ENCODE data around the gene SNAP25.

SNAP25 gene

GRCh38 chr20:10328897-10329255, 110.2 kb downstream of the SNAP25 start:
- no peak for DNase-seq

GRCh38 chr20:10329387-10330005, 110.9 kb downstream of the SNAP25 start:
- no peak for DNase-seq

GRCh38 chr20:10330071-10330470, 111.4 kb downstream of the SNAP25 start:
- peak in 3 of 56 donors; percentile 11 to 23 (median 16) for DNase-seq

GRCh38 chr20:10332656-10333415, 114.2 kb downstream of the SNAP25 start:
- peak in 7 of 56 donors; percentile 6 to 45 (median 20) for DNase-seq

DNA sequence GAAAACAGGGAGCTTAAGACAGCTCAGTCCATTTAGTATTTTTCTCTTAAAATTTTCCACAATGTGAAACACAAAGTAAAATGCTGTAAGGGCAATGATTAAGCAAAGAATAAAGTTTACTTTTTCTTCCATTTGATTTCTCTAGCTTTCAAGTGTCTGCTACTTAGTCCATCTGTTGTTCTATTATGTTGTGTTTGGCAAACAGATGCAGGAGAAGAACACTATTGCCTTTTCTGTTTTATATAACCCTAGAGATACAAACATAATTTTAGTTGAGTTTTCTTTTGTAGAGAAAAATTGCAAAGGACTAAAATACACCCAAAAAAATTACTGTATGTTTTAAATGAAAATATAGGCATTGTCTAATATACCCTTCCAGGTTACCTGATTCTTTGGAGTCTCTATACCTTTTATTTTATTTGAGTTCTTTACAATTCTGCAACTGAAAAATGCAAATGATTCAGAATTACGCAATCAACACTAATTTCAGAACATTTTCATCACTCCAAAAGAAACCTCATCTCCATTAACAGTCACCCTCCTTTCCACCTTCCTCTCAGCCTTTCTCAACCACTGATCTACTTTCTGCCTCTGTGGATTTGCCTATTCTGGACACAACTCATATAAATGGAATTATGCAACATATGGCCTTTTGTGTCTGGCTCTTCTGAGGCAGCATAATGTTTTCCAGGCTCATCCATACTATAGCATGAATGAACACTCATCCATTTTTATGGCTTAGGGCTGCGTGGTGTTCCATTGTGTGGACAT, 118.5 kb downstream of the SNAP25 start:
- no peak for DNase-seq

DNA sequence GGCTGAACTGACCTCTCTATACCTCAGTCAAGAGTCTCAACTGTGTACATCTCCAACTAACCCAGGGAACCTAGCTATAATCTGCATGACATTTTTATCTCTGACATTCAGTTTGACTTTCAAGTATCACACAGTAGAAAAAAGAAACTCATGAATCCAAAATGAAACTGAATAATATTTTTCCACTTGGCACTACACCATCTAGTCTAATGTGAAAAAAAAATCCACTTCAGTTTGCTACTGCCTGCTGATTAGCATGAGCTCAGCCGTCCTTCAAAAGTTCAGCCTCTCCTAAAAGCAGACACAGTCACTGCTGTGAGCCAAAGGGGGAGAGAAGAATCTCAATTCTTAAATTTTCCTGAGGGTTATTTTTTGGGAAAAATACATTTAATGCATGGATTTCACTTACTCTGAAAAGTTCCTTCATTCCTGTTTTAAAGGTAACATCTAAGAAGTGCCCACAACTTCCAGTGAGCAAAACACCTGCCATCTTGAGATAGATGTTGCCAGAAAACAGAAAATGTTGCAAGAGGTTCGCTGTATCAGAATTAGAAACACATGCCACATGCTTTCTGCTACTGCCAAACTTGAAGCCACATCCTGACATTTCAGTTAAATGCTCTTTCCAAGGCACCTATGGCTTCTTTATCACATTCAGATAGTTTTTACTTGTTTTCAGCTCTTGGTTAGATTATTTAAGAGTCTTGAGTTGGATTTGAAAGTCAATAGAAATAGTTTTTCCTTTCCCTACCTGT, 120.0 kb downstream of the SNAP25 start:
- no peak for DNase-seq

DNA sequence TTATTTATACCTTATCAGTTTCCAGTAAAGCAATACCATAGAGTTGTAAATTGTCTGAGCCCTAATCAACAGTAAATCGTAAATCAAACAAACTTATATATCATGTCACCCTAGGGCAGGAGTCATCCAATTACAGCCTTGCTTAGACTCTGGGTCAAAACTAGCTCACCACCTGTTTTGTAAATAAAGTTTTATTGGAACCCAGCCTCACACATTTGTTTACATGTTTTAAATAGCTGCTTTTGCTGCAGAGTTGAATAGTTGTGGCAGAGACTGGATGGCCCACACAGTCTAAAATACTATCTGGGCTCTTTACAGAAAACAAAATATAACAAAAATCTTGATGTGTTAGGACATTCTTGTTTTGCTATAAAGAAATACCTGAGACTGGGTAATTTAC, 121.0 kb downstream of the SNAP25 start:
- no peak for DNase-seq

DNA sequence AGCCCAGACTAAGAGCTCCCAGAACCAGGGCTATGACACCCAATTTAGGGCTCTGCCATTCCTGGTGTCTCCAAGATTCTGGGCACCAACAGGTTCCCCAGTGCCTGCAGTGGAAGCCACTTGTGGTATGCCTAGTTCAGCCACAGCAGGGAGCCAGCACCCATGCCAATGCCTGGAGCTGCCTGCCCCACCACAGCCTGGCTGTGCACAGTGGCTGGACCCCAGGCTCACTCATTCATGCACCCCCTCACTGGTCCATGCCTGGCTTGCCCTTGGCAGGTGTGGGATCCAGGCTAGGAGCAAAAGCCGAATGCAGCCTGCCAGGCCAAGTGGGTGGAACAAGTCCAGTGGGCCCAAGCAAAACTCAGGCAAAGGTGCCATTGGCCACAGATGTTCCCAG, 123.5 kb downstream of the SNAP25 start:
- DNase-seq: no peak

GRCh38 chr20:10344953-10345352, 126.3 kb downstream of the SNAP25 start:
- DNase-seq: no peak

DNA sequence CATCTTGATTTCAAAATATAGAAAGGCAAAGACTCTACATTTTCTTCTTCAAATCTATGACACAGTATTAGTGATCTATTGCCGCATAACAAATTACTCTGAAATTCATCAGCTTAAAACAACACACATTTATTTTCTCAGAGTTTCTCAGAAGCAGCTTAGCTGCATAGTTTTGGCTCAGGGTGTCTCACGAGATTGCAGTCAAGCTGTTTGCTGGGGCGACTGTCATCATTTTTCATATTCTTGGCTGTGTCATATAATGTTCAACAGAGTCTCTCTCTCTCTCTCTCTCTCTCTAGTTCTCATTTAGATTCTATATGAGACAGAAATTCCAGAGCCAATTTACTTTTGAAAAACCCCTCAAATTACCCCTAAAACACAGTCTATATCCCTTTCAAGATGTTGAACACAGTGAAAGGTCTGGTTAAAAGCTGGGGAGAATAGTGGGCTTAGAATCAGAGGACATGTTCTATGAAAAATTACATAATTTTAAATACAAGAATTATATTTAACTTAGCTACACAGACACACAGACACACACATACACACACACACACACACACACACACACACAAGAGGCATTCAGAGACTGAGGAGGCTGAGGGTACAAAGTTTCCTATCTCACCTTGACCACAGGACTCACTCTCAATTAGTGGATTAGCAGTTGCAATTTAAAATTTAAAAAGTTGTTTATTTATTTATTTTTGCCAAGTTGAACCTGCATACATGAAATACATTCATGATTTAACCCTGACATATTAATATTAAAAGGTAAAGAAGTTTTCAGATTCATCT, 128.7 kb downstream of the SNAP25 start:
- no peak for DNase-seq

- no peak for DNase-seq
Observed at GRCh38 chr20:10349118-10349517, 130.5 kb downstream of the SNAP25 start.

GRCh38 chr20:10350188-10350842, 131.7 kb downstream of the SNAP25 start:
- DNase-seq: no peak

DNA sequence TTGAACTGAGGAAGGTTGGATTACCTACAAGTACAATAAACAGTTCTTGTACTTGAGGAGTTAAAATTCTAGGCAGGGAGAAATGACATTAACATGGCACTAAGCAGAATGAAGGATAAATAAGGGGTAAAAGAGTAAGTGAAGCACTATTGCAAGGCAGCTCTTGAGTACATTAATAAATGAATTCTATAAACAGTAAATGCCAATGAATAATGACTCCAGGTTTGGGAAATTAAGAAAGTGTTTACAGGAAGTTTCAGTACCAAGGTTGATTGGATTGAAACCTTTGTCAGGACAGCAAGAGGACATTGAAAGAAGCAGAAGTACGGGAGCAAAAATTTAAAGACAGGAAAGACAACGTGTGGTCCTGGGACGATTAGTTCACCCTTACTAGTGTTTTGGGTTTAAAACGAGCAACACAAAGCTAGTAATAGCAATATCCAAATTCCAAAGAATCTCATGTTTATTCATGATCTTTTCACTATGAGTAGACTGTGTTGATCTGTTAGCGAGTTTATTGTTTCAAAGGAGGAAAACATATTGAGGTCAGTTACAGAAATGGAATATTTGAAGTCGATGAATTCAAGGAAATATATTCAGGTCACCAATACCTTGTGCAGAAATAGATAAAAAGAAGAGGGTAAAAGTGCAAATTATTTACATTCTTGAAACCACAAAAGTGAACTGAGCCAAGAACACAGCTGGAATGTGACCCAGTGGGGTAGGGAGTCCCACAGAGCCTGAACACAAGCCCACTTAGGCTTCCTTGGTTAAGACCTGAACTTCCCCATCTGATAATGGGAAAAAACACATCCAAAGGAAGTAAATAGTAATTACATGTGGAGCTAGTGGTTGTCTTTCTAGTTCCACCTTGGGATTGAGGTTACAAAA, 134.5 kb downstream of the SNAP25 start:
- DNase-seq: no peak

DNA sequence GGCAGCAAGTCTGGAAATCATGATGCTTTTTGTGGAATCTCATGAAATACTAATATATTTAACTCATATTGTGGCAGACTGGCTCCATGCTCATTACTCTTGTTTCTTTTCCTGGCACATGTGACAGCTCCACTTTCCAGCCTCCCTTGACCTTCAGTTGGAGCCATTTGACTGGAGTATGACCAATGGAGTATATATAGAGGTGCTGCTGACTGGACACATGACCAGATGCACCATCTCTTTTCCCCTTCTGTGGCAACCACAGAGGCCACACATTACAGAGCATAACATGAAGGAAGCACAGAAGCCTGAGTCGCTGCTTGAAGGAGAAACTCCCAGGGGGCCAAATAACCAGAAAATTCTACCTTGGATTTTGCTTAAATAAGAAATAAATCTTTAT, 138.0 kb downstream of the SNAP25 start:
- DNase-seq: no peak

Measured in nucleus accumbens (tissue), 56 donors.